K562 (cell line): Measurements from ENCODE around the gene NIPAL3. TPM values are rescaled to one million over a fixed set of nuclear protein-coding genes. Genes with fewer than 3 reads are reported as not detected.
A peak's percentile ranks its signal among the peaks of the same experiment; 100 is the strongest.

Experiments used
- ARID3B ChIP-seq: fragments of 250-450 bp; sonication (Bioruptor Pico); IDR thresholded peaks from 2 replicates; pipeline ENCODE4 v1.4.0; 2020; ENCODE audit warnings: borderline replicate concordance
- CEBPG ChIP-seq, 3 experiments: fragments of 200-800 bp in 1 of 3; sonication (Bioruptor generic) in 1 of 3; sonication (generic) in 1 of 3; formaldehyde crosslinking in 1 of 3; IDR thresholded peaks in 2 of 3; conservative IDR thresholded peaks in 1 of 3; 2 replicates each; pipeline versions ENCODE4 v1.6.1 to v1.8.0; 2016 to 2022; ENCODE audit warnings: missing compliant biosample characterization in 2 of 3, missing genetic modification characterization in 2 of 3, mild to moderate bottlenecking in 1 of 3, missing genetic modification reagents in 1 of 3
- CTCF ChIP-seq, 3 experiments: IDR thresholded peaks in 2 of 3; conservative IDR thresholded peaks in 1 of 3; 2 replicates each; pipeline ENCODE4 v1.5.1; 2011 to 2012; ENCODE audit warnings: low read length in 3 of 3, mild to moderate bottlenecking in 3 of 3, control low read depth in 2 of 3, improper control_type of control experiment in 1 of 3, inconsistent platforms in 1 of 3, low read depth in 1 of 3, mixed read lengths in 1 of 3, moderate library complexity in 1 of 3; ENCODE audit not compliant: insufficient read depth in 2 of 3
- ELF1 ChIP-seq: fragments of 200-800 bp; sonication (Bioruptor generic); IDR thresholded peaks from 2 replicates; pipeline ENCODE4 v1.6.1; 2016; ENCODE audit warnings: missing genetic modification characterization, missing compliant biosample characterization
- HDAC8 ChIP-seq: fragments of 450-650 bp; IDR thresholded peaks from 2 replicates; pipeline ENCODE4 v1.6.1; 2016; ENCODE audit warnings: mild to moderate bottlenecking, missing genetic modification characterization, moderate library complexity, missing compliant biosample characterization
- HDGF ChIP-seq: fragments of 450-650 bp; IDR thresholded peaks from 2 replicates; pipeline ENCODE4 v1.6.1; 2016
- HMG20B ChIP-seq: fragments of 250-450 bp; sonication (Bioruptor Pico); IDR thresholded peaks from 2 replicates; pipeline ENCODE4 v1.5.0; 2021; ENCODE audit warnings: mild to moderate bottlenecking
- MTA2 ChIP-seq: fragments of 450-650 bp; IDR thresholded peaks from 2 replicates; pipeline ENCODE4 v1.6.1; 2016; ENCODE audit warnings: low read depth
- NR2C2 ChIP-seq, 2 experiments: fragments of 200-800 bp in 1 of 2; sonication (Bioruptor generic) in 1 of 2; sonication (generic) in 1 of 2; formaldehyde crosslinking in 1 of 2; IDR thresholded peaks; 2 replicates each; pipeline versions ENCODE4 v1.6.1 to v1.8.0; 2016 to 2022; ENCODE audit warnings: mild to moderate bottlenecking in 1 of 2, missing compliant biosample characterization in 1 of 2, missing genetic modification characterization in 1 of 2, missing genetic modification reagents in 1 of 2
- ZEB2 ChIP-seq: fragments of 450-650 bp; IDR thresholded peaks from 2 replicates; pipeline ENCODE4 v1.6.1; 2016
- ZNF512 ChIP-seq: IDR thresholded peaks from 2 replicates; pipeline ENCODE4 v1.6.1; 2016; ENCODE audit warnings: missing genetic modification characterization, missing compliant biosample characterization
- polyA plus RNA-seq, 8 experiments: library from polyadenylated mRNA; depleted of rRNA in 4 of 8; stranded (reverse) in 5 of 8; unstranded in 3 of 8; fragments of >200 nt; fragmentation: Nextera tagmentation in 2 of 8; fragmentation: Illumina TruSeq in 1 of 8; extraction: Ambion mirVana in 2 of 8; extraction: Trizol in 1 of 8; gene quantifications; 2 replicates each; pipeline versions ENCODE4 v1.2.1 to v1.2.3, GENCODE V29; 2011 to 2014; ENCODE audit warnings: inconsistent platforms in 1 of 8, missing spikeins in 1 of 8
- total RNA-seq, 7 experiments: library from RNA; depleted of rRNA in 6 of 7; stranded (reverse); fragments of >200 nt in 6 of 7; fragmentation: Illumina TruSeq in 2 of 7; extraction: Trizol in 2 of 7; gene quantifications; 2 replicates each; pipeline versions ENCODE4 v1.2.1 to v1.2.3, GENCODE V29; 2011 to 2021; ENCODE audit warnings: low replicate concordance in 1 of 7
- TF ChIP-seq, protein P1 (sequence below): conservative IDR thresholded peaks from 2 replicates; pipeline ENCODE4 v1.6.1; 2011; ENCODE audit warnings: low read depth, mild to moderate bottlenecking, low read length; ENCODE audit not compliant: control insufficient read depth
- TF ChIP-seq, protein P2 (sequence below), 2 experiments: fragments of 450-650 bp in 1 of 2; sonication (generic) in 1 of 2; formaldehyde crosslinking in 1 of 2; IDR thresholded peaks in 1 of 2; conservative IDR thresholded peaks in 1 of 2; 2 replicates each; pipeline versions ENCODE4 v1.6.1 to v1.8.1; 2016 to 2023; ENCODE audit warnings: mild to moderate bottlenecking in 2 of 2, moderate library complexity in 2 of 2, inconsistent platforms in 1 of 2, missing genetic modification reagents in 1 of 2

Gene NIPAL3
- total and polyA plus RNA-seq, 9 of the 15 experiments (the other 6 are each of a cell fraction or from before 2014, with no cell fraction given): 10.5 to 26.3 (median 16.0) TPM

GRCh38 chr1:24487455-24487854 lies 71.9 kb downstream of the NIPAL3 start (continued):
- TF ChIP-seq CEBPG (CRISPR knock-in tag; IDR thresholded peaks at IDR 0.05) (no peak), CEBPG (tag; conservative IDR thresholded peaks at IDR 0.05 in 1 of 2, IDR thresholded peaks at IDR 0.05 in 1 of 2) (0 out of 4 replicates have a peak, but pooled peaks of 1 of the 2 experiments have one; percentile 20), CTCF (IDR thresholded peaks at IDR 0.05 in 2 of 3, conservative IDR thresholded peaks at IDR 0.05 in 1 of 3; ENCODE audit: insufficient read depth in 2 of 3, low read depth in 1 of 3, low read length in 3 of 3) (no peak), MTA2 (no peak), ZEB2 (no peak), ARID3B (no peak), ZNF512 (tag) (peak; percentile 98), ELF1 (tag) (no peak), HDAC8 (no peak), HMG20B (CRISPR knock-in tag) (no peak), NR2C2 (CRISPR knock-in tag; IDR thresholded peaks at IDR 0.05) (no peak), NR2C2 (tag; IDR thresholded peaks at IDR 0.05) (no peak), HDGF (no peak)
- TF ChIP-seq, protein P1, sequence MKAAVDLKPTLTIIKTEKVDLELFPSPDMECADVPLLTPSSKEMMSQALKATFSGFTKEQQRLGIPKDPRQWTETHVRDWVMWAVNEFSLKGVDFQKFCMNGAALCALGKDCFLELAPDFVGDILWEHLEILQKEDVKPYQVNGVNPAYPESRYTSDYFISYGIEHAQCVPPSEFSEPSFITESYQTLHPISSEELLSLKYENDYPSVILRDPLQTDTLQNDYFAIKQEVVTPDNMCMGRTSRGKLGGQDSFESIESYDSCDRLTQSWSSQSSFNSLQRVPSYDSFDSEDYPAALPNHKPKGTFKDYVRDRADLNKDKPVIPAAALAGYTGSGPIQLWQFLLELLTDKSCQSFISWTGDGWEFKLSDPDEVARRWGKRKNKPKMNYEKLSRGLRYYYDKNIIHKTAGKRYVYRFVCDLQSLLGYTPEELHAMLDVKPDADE: no peak
- TF ChIP-seq, protein P2, sequence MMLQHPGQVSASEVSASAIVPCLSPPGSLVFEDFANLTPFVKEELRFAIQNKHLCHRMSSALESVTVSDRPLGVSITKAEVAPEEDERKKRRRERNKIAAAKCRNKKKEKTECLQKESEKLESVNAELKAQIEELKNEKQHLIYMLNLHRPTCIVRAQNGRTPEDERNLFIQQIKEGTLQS (IDR thresholded peaks at IDR 0.05): peak; percentile 44; the same call in 1 of the 2 replicates
- TF ChIP-seq, protein P2 (CRISPR knock-in tag; conservative IDR thresholded peaks at IDR 0.05): no peak
